Measurements from ENCODE around the gene ARRB1. TPM values are rescaled to one million over a fixed set of nuclear protein-coding genes. Genes with fewer than 3 reads are reported as not detected.

The ARRB1 gene
- total and polyA plus RNA-seq, 4 donors, result 3.3 to 21.2 (median 12.5) TPM

DNA sequence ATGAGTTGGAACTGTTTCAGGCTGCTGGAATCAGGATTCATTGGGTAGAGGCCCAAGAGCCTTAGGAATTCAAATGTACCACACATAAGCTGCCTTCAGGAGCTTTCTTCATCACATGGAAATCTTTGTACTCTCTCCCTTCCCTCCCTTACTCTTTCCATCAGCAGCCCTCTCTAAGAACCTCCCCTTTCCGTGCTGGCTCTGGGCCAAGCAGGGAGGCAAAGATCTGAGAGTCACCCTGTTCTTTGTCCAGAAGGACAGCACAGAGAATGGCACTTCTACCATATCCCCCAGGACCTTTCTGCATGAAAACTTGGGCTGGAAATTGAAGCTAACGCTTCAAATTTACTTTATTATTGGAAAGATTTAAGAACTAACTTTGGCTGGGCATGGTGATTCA, 131.6 kb downstream of the ARRB1 start:
- DNase-seq (ENCODE audit: low spot score), result no peak
- no peak overlapping the region for H3K4me3 ChIP-seq (ENCODE audit: low read depth in 1 of 3, low read length in 3 of 3)

DNA sequence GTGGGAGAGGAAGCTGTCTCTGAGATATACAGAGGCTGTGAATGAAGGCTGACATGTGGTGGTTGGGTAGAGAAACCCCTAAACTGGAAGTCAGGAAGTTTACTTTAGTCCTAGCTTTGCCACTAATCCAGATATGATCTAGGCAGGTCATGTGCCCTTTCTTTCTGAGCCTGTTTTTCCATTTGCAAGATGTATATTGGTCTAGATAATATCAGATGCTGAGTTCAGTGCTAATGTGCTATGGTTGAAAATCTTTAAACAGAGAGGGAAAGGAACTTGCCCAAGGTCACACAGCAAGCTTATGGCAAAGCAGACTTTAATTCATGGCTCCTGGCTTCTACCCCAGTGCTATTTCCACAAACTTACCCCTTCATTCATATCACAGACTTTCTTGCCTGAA, 136.6 kb downstream of the ARRB1 start:
- Histone ChIP-seq H3K9ac (ENCODE audit: low read depth in 1 of 2, low read length in 2 of 2) (no peak overlapping the region), H3K4me1 (ENCODE audit: control insufficient read depth in 4 of 4, insufficient read depth in 4 of 4, low read length in 3 of 4) (no peaks in the 10 kb centered on the region), H3K36me3 (ENCODE audit: control insufficient read depth in 4 of 4, insufficient read depth in 3 of 4, low read depth in 1 of 4, low read length in 3 of 4) (no peaks in the 10 kb centered on the region), H3K27me3 (ENCODE audit: control insufficient read depth in 4 of 4, insufficient read depth in 4 of 4, low read length in 3 of 4) (no peaks in the 10 kb centered on the region), H3K4me3 (ENCODE audit: low read depth in 1 of 3, low read length in 3 of 3) (no peak overlapping the region), H3K27ac (ENCODE audit: low read depth in 1 of 2, low read length in 2 of 2) (no peak overlapping the region), H3K9me3 (ENCODE audit: control insufficient read depth in 4 of 4, low read length in 3 of 4) (no peaks in the 10 kb centered on the region)
- no peak for DNase-seq (ENCODE audit: low spot score)
- TF ChIP-seq, protein P1, sequence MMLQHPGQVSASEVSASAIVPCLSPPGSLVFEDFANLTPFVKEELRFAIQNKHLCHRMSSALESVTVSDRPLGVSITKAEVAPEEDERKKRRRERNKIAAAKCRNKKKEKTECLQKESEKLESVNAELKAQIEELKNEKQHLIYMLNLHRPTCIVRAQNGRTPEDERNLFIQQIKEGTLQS (IDR thresholded peaks at IDR 0.05), result no peak
- TF ChIP-seq, protein P2, sequence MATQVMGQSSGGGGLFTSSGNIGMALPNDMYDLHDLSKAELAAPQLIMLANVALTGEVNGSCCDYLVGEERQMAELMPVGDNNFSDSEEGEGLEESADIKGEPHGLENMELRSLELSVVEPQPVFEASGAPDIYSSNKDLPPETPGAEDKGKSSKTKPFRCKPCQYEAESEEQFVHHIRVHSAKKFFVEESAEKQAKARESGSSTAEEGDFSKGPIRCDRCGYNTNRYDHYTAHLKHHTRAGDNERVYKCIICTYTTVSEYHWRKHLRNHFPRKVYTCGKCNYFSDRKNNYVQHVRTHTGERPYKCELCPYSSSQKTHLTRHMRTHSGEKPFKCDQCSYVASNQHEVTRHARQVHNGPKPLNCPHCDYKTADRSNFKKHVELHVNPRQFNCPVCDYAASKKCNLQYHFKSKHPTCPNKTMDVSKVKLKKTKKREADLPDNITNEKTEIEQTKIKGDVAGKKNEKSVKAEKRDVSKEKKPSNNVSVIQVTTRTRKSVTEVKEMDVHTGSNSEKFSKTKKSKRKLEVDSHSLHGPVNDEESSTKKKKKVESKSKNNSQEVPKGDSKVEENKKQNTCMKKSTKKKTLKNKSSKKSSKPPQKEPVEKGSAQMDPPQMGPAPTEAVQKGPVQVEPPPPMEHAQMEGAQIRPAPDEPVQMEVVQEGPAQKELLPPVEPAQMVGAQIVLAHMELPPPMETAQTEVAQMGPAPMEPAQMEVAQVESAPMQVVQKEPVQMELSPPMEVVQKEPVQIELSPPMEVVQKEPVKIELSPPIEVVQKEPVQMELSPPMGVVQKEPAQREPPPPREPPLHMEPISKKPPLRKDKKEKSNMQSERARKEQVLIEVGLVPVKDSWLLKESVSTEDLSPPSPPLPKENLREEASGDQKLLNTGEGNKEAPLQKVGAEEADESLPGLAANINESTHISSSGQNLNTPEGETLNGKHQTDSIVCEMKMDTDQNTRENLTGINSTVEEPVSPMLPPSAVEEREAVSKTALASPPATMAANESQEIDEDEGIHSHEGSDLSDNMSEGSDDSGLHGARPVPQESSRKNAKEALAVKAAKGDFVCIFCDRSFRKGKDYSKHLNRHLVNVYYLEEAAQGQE (IDR thresholded peaks at IDR 0.05), result no peak
- TF ChIP-seq, protein P3, sequence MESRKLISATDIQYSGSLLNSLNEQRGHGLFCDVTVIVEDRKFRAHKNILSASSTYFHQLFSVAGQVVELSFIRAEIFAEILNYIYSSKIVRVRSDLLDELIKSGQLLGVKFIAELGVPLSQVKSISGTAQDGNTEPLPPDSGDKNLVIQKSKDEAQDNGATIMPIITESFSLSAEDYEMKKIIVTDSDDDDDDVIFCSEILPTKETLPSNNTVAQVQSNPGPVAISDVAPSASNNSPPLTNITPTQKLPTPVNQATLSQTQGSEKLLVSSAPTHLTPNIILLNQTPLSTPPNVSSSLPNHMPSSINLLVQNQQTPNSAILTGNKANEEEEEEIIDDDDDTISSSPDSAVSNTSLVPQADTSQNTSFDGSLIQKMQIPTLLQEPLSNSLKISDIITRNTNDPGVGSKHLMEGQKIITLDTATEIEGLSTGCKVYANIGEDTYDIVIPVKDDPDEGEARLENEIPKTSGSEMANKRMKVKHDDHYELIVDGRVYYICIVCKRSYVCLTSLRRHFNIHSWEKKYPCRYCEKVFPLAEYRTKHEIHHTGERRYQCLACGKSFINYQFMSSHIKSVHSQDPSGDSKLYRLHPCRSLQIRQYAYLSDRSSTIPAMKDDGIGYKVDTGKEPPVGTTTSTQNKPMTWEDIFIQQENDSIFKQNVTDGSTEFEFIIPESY (IDR thresholded peaks at IDR 0.05), result no peak
- no peak for TF ChIP-seq HNF4A (conservative IDR thresholded peaks at IDR 0.05)

More for the DNA sequence above, 131.6 kb downstream of the ARRB1 start:
- H3K27me3 ChIP-seq (ENCODE audit: control insufficient read depth in 4 of 4, insufficient read depth in 4 of 4, low read length in 3 of 4), result no peaks in the 10 kb centered on the region
- H3K9ac ChIP-seq (ENCODE audit: low read depth in 1 of 2, low read length in 2 of 2), result no peak overlapping the region
- H3K4me1 ChIP-seq (ENCODE audit: control insufficient read depth in 4 of 4, insufficient read depth in 4 of 4, low read length in 3 of 4), result no peaks in the 10 kb centered on the region
- no peak overlapping the region for H3K27ac ChIP-seq (ENCODE audit: low read depth in 1 of 2, low read length in 2 of 2)
- TF ChIP-seq SP1 (IDR thresholded peaks at IDR 0.05) (no peak), FOXA1 (IDR thresholded peaks at IDR 0.05) (no peak), HNF4A (conservative IDR thresholded peaks at IDR 0.05) (no peak), RAD21 (IDR thresholded peaks at IDR 0.05) (no peak), NR2F2 (IDR thresholded peaks at IDR 0.05) (no peak), HNF4G (IDR thresholded peaks at IDR 0.05) (no peak), YY1 (IDR thresholded peaks at IDR 0.05) (no peak), JUND (IDR thresholded peaks at IDR 0.05) (no peak), FOXA2 (IDR thresholded peaks at IDR 0.05) (no peak), TAF1 (conservative IDR thresholded peaks at IDR 0.05) (no peak), GABPA (IDR thresholded peaks at IDR 0.05 in 1 of 2, conservative IDR thresholded peaks at IDR 0.05 in 1 of 2) (no peak), EGR1 (IDR thresholded peaks at IDR 0.05; ENCODE audit: low read depth in 2 of 2) (no peak), RXRA (IDR thresholded peaks at IDR 0.05) (no peak)
- TF ChIP-seq, protein P4, sequence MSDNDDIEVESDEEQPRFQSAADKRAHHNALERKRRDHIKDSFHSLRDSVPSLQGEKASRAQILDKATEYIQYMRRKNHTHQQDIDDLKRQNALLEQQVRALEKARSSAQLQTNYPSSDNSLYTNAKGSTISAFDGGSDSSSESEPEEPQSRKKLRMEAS (IDR thresholded peaks at IDR 0.05), result no peak
- TF ChIP-seq, protein P2 (IDR thresholded peaks at IDR 0.05), result no peak
- TF ChIP-seq, protein P5, sequence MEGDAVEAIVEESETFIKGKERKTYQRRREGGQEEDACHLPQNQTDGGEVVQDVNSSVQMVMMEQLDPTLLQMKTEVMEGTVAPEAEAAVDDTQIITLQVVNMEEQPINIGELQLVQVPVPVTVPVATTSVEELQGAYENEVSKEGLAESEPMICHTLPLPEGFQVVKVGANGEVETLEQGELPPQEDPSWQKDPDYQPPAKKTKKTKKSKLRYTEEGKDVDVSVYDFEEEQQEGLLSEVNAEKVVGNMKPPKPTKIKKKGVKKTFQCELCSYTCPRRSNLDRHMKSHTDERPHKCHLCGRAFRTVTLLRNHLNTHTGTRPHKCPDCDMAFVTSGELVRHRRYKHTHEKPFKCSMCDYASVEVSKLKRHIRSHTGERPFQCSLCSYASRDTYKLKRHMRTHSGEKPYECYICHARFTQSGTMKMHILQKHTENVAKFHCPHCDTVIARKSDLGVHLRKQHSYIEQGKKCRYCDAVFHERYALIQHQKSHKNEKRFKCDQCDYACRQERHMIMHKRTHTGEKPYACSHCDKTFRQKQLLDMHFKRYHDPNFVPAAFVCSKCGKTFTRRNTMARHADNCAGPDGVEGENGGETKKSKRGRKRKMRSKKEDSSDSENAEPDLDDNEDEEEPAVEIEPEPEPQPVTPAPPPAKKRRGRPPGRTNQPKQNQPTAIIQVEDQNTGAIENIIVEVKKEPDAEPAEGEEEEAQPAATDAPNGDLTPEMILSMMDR (IDR thresholded peaks at IDR 0.05; ENCODE audit: low read depth, low read length, missing input control), result no peak
- TF ChIP-seq, protein P3 (IDR thresholded peaks at IDR 0.05), result no peak
- TF ChIP-seq, protein P1 (IDR thresholded peaks at IDR 0.05), result no peak
- H3K9me3 ChIP-seq (ENCODE audit: control insufficient read depth in 4 of 4, low read length in 3 of 4), result no peaks in the 10 kb centered on the region
- 51% methylated on average over 2 of the region's 2 CpGs for WGBS
- no peaks in the 10 kb centered on the region for H3K36me3 ChIP-seq (ENCODE audit: control insufficient read depth in 4 of 4, insufficient read depth in 3 of 4, low read depth in 1 of 4, low read length in 3 of 4)
